ENCODE measurements around the gene GALNTL6.

Gene GALNTL6

DNA sequence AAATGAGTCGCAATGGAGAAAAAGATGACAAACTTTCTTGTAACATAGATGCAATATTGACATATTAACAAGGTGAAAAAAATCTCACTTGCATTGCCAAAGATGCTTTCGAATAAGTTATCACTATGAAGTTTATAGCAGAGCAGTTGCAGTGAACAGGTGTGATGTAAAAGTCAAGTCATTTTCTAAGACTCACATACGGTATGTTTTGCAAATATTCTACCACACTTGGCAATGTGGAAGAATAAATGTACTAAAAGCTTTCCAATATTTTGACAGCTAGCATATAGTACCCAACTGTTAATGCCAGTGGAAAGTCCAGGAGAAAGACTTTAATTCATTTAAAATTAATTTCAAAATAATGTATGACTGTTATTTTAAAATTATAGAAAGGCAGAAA lies 76.5 kb downstream of the GALNTL6 start:
- TF ChIP-seq CTCF (IDR thresholded peaks at IDR 0.05; ENCODE audit: insufficient read depth, low read length, poor library complexity, severe bottlenecking), result no peak
- Histone ChIP-seq H3K27me3 (ENCODE audit: low read length) (no peaks in the 10 kb centered on the region), H3K4me2 (ENCODE audit: low read depth, low read length, poor library complexity, severe bottlenecking) (no peak overlapping the region), H3K9me2 (replicated peaks; ENCODE audit: insufficient read depth, low read length) (no peaks in the 10 kb centered on the region), H3K79me2 (ENCODE audit: insufficient read depth, low read length) (no peaks in the 10 kb centered on the region), H4K20me1 (ENCODE audit: low read depth, low read length) (no peaks in the 10 kb centered on the region), H3K27ac (ENCODE audit: low read depth, low read length) (no peak overlapping the region), H3F3A (ENCODE audit: insufficient read depth) (no peaks in the 10 kb centered on the region), H3K4me3 (ENCODE audit: insufficient read depth, low read length, poor library complexity, severe bottlenecking) (no peak overlapping the region), H3K9ac (ENCODE audit: low read length) (no peak overlapping the region), H3K9me3 (ENCODE audit: insufficient read depth, low read length) (no peaks in the 10 kb centered on the region), H3K36me3 (ENCODE audit: low read length) (no peaks in the 10 kb centered on the region), H2AFZ (ENCODE audit: low read depth, low read length, severe bottlenecking) (no peak overlapping the region)

DNA sequence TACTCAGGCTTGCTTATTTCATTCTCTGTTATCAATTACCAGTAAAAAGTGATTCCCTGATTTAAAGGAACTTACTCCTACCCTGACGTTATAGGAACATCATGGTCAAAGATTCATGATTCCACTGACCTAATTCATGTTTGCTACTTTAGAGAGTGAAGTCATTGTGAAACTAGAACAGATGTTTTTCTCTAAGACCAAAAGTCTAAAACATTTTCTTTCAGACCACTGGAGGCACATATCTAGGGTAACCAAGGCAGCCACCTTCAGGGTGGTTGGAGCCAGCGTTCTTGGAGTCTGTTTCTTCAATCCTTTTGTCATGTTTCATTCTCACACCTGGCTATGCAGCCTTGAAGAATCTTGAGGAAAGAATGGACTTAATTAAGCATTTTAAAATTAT lies 77.8 kb downstream of the GALNTL6 start:
- Histone ChIP-seq H3F3A (ENCODE audit: insufficient read depth) (no peaks in the 10 kb centered on the region), H3K9ac (ENCODE audit: low read length) (no peak overlapping the region), H2AFZ (ENCODE audit: low read depth, low read length, severe bottlenecking) (no peak overlapping the region), H3K27me3 (ENCODE audit: low read length) (no peaks in the 10 kb centered on the region), H4K20me1 (ENCODE audit: low read depth, low read length) (no peaks in the 10 kb centered on the region), H3K9me2 (replicated peaks; ENCODE audit: insufficient read depth, low read length) (no peaks in the 10 kb centered on the region), H3K4me2 (ENCODE audit: low read depth, low read length, poor library complexity, severe bottlenecking) (no peak overlapping the region), H3K4me3 (ENCODE audit: insufficient read depth, low read length, poor library complexity, severe bottlenecking) (no peak overlapping the region), H3K79me2 (ENCODE audit: insufficient read depth, low read length) (no peaks in the 10 kb centered on the region), H3K27ac (ENCODE audit: low read depth, low read length) (no peak overlapping the region), H3K9me3 (ENCODE audit: insufficient read depth, low read length) (no peaks in the 10 kb centered on the region), H3K36me3 (ENCODE audit: low read length) (no peaks in the 10 kb centered on the region)
- no peak for TF ChIP-seq EZH2phosphoT487 (conservative IDR thresholded peaks at IDR 0.05; ENCODE audit: low read length)
- no peak for TF ChIP-seq CTCF (IDR thresholded peaks at IDR 0.05; ENCODE audit: insufficient read depth, low read length, poor library complexity, severe bottlenecking)

GRCh38 chr4:171896426-171896825 lies 83.2 kb downstream of the GALNTL6 start:
- H3K4me3 ChIP-seq (ENCODE audit: insufficient read depth, low read length, poor library complexity, severe bottlenecking), result no peak overlapping the region
- H3K27me3 ChIP-seq (ENCODE audit: low read length), result no peaks in the 10 kb centered on the region
- H3K36me3 ChIP-seq (ENCODE audit: low read length), result no peaks in the 10 kb centered on the region
- no peak overlapping the region for H3K9ac ChIP-seq (ENCODE audit: low read length)
- H3F3A ChIP-seq (ENCODE audit: insufficient read depth), result no peaks in the 10 kb centered on the region
- no peaks in the 10 kb centered on the region for H3K9me3 ChIP-seq (ENCODE audit: insufficient read depth, low read length)
- TF ChIP-seq CTCF (IDR thresholded peaks at IDR 0.05; ENCODE audit: insufficient read depth, low read length, poor library complexity, severe bottlenecking) (no peak), EZH2phosphoT487 (conservative IDR thresholded peaks at IDR 0.05; ENCODE audit: low read length) (no peak)
- H3K9me2 ChIP-seq (replicated peaks; ENCODE audit: insufficient read depth, low read length), result no peaks in the 10 kb centered on the region
- no peaks in the 10 kb centered on the region for H3K79me2 ChIP-seq (ENCODE audit: insufficient read depth, low read length)
- H3K4me2 ChIP-seq (ENCODE audit: low read depth, low read length, poor library complexity, severe bottlenecking), result no peak overlapping the region
- no peak overlapping the region for H2AFZ ChIP-seq (ENCODE audit: low read depth, low read length, severe bottlenecking)
- no peaks in the 10 kb centered on the region for H4K20me1 ChIP-seq (ENCODE audit: low read depth, low read length)
- H3K27ac ChIP-seq (ENCODE audit: low read depth, low read length), result no peak overlapping the region

GRCh38 chr4:171919314-171919713 lies 106.1 kb downstream of the GALNTL6 start:
- no peaks in the 10 kb centered on the region for H3K79me2 ChIP-seq (ENCODE audit: insufficient read depth, low read length)
- no peaks in the 10 kb centered on the region for H3K27me3 ChIP-seq (ENCODE audit: low read length)
- no peak overlapping the region for H3K27ac ChIP-seq (ENCODE audit: low read depth, low read length)
- H4K20me1 ChIP-seq (ENCODE audit: low read depth, low read length), result no peaks in the 10 kb centered on the region
- no peak for TF ChIP-seq CTCF (IDR thresholded peaks at IDR 0.05; ENCODE audit: insufficient read depth, low read length, poor library complexity, severe bottlenecking)
- no peak for TF ChIP-seq EZH2phosphoT487 (conservative IDR thresholded peaks at IDR 0.05; ENCODE audit: low read length)
- H3K9me2 ChIP-seq (replicated peaks; ENCODE audit: insufficient read depth, low read length), result no peaks in the 10 kb centered on the region
- no peaks in the 10 kb centered on the region for H3F3A ChIP-seq (ENCODE audit: insufficient read depth)
- H3K9me3 ChIP-seq (ENCODE audit: insufficient read depth, low read length), result no peaks in the 10 kb centered on the region
- no peak overlapping the region for H3K9ac ChIP-seq (ENCODE audit: low read length)
- no peak overlapping the region for H2AFZ ChIP-seq (ENCODE audit: low read depth, low read length, severe bottlenecking)
- H3K4me3 ChIP-seq (ENCODE audit: insufficient read depth, low read length, poor library complexity, severe bottlenecking), result no peak overlapping the region
- H3K4me2 ChIP-seq (ENCODE audit: low read depth, low read length, poor library complexity, severe bottlenecking), result no peak overlapping the region
- no peaks in the 10 kb centered on the region for H3K36me3 ChIP-seq (ENCODE audit: low read length)
